HepG2 (cell line): ENCODE results near the gene PHKG1. TPM values are rescaled to one million over a fixed set of nuclear protein-coding genes. Genes with fewer than 3 reads are reported as not detected.

Experiments used
- AKNA ChIP-seq: sonication (generic); formaldehyde crosslinking; IDR thresholded peaks from 2 replicates; pipeline ENCODE4 v1.4.0; 2020; ENCODE audit warnings: missing genetic modification reagents, borderline replicate concordance
- CBX5 ChIP-seq: sonication (generic); formaldehyde crosslinking; IDR thresholded peaks from 2 replicates; pipeline ENCODE4 v1.4.0; 2020; ENCODE audit warnings: missing genetic modification reagents, borderline replicate concordance
- FOXO1 ChIP-seq: sonication (generic); formaldehyde crosslinking; IDR thresholded peaks from 2 replicates; pipeline ENCODE4 v1.4.0; 2020; ENCODE audit warnings: missing genetic modification reagents
- GFI1 ChIP-seq: sonication (generic); formaldehyde crosslinking; IDR thresholded peaks from 2 replicates; pipeline ENCODE4 v1.5.0; 2020; ENCODE audit warnings: missing genetic modification reagents, mild to moderate bottlenecking, borderline replicate concordance
- MED8 ChIP-seq: sonication (generic); formaldehyde crosslinking; IDR thresholded peaks from 2 replicates; pipeline ENCODE4 v1.8.1; 2023; ENCODE audit warnings: mild to moderate bottlenecking, missing genetic modification reagents; ENCODE audit not compliant: insufficient replicate concordance
- PAF1 ChIP-seq: IDR thresholded peaks from 2 replicates; pipeline ENCODE4 v1.6.1; 2016; ENCODE audit warnings: missing genetic modification reagents, missing compliant biosample characterization
- PAXIP1 ChIP-seq: sonication (generic); formaldehyde crosslinking; conservative IDR thresholded peaks from 2 replicates; pipeline ENCODE4 v1.4.0; 2020; ENCODE audit warnings: mild to moderate bottlenecking, missing genetic modification reagents, moderate library complexity
- POLR2AphosphoS5 ChIP-seq: IDR thresholded peaks from 2 replicates; pipeline ENCODE4 v1.6.1; 2012; ENCODE audit warnings: low read depth, low read length
- RBAK ChIP-seq: sonication (generic); formaldehyde crosslinking; IDR thresholded peaks from 2 replicates; pipeline ENCODE4 v1.5.1; 2020; ENCODE audit warnings: mild to moderate bottlenecking, missing genetic modification reagents
- SCMH1 ChIP-seq: sonication (generic); formaldehyde crosslinking; IDR thresholded peaks from 2 replicates; pipeline ENCODE4 v1.9.0; 2021; ENCODE audit warnings: missing genetic modification reagents, mild to moderate bottlenecking, borderline replicate concordance
- SP4 ChIP-seq: sonication (generic); formaldehyde crosslinking; IDR thresholded peaks from 2 replicates; pipeline ENCODE4 v1.8.1; 2023; ENCODE audit warnings: mild to moderate bottlenecking, missing genetic modification reagents
- ZKSCAN8 ChIP-seq: IDR thresholded peaks from 2 replicates; pipeline ENCODE4 v1.6.1; 2016; ENCODE audit warnings: borderline replicate concordance, missing genetic modification reagents, missing compliant biosample characterization
- ZNF350 ChIP-seq: sonication (generic); formaldehyde crosslinking; IDR thresholded peaks from 2 replicates; pipeline ENCODE4 v1.4.0; 2020; ENCODE audit warnings: mild to moderate bottlenecking, low read depth, missing genetic modification reagents, borderline replicate concordance
- ZNF382 ChIP-seq: sonication (generic); formaldehyde crosslinking; IDR thresholded peaks from 2 replicates; pipeline ENCODE4 v1.5.0; 2020; ENCODE audit warnings: missing genetic modification reagents, mild to moderate bottlenecking, borderline replicate concordance
- ZNF501 ChIP-seq: sonication (generic); formaldehyde crosslinking; IDR thresholded peaks from 2 replicates; pipeline ENCODE4 v1.5.1; 2020; ENCODE audit warnings: mild to moderate bottlenecking, moderate library complexity, missing genetic modification reagents
- ZNF816 ChIP-seq: sonication (generic); formaldehyde crosslinking; IDR thresholded peaks from 2 replicates; pipeline ENCODE4 v1.8.0; 2022; ENCODE audit warnings: missing genetic modification reagents, mild to moderate bottlenecking, borderline replicate concordance
- polyA plus RNA-seq, 8 experiments: library from polyadenylated mRNA; depleted of rRNA in 3 of 8; stranded (reverse) in 7 of 8; unstranded in 1 of 8; fragments of >200 nt; fragmentation: Illumina TruSeq in 4 of 8; extraction: Trizol in 4 of 8; gene quantifications; 2 replicates each; pipeline versions ENCODE4 v1.2.1 to v1.2.3, GENCODE V29; 2011 to 2016; ENCODE audit warnings: low read depth in 4 of 8, missing spikeins in 1 of 8, mixed read lengths in 1 of 8; ENCODE audit not compliant: insufficient read depth in 1 of 8
- total RNA-seq, 5 experiments: library from RNA; depleted of rRNA; stranded (reverse); fragments of >200 nt; fragmentation: Illumina TruSeq; extraction: Trizol; gene quantifications; 2 replicates each; pipeline ENCODE4 v1.2.3, GENCODE V29; 2016; ENCODE audit warnings: low read depth in 1 of 5
- TF ChIP-seq, protein P1 (sequence below): sonication (generic); formaldehyde crosslinking; IDR thresholded peaks from 2 replicates; pipeline ENCODE4 v1.5.0; 2020; ENCODE audit warnings: mild to moderate bottlenecking, missing genetic modification reagents

Gene PHKG1
- total and polyA plus RNA-seq, 2 of the 13 experiments (the other 11 are each of a cell fraction or from before 2014, with no cell fraction given) = 0.44 to 0.71 TPM

- TF ChIP-seq SCMH1 (CRISPR knock-in tag) (no peak), ZKSCAN8 (CRISPR knock-in tag) (no peak), SP4 (CRISPR knock-in tag) (peak; percentile 52; the same call in 1 of the 2 replicates), CBX5 (CRISPR knock-in tag) (peak; percentile 67; the same call in 1 of the 2 replicates), AKNA (CRISPR knock-in tag) (no peak), GFI1 (no peak), PAXIP1 (peak; percentile 30; the same call in 1 of the 2 replicates), POLR2AphosphoS5 (peak; percentile 76), ZNF382 (CRISPR knock-in tag) (no peak), ZNF501 (CRISPR knock-in tag) (peak; percentile 89), MED8 (CRISPR knock-in tag) (peak; percentile 63), FOXO1 (CRISPR knock-in tag) (peak; percentile 60; the same call in 1 of the 2 replicates), PAF1 (CRISPR knock-in tag) (no peak), ZNF350 (peak; percentile 88), RBAK (CRISPR knock-in tag) (no peak), ZNF816 (CRISPR knock-in tag) (peak; percentile 73; the same call in 1 of the 2 replicates)
- TF ChIP-seq, protein P1, sequence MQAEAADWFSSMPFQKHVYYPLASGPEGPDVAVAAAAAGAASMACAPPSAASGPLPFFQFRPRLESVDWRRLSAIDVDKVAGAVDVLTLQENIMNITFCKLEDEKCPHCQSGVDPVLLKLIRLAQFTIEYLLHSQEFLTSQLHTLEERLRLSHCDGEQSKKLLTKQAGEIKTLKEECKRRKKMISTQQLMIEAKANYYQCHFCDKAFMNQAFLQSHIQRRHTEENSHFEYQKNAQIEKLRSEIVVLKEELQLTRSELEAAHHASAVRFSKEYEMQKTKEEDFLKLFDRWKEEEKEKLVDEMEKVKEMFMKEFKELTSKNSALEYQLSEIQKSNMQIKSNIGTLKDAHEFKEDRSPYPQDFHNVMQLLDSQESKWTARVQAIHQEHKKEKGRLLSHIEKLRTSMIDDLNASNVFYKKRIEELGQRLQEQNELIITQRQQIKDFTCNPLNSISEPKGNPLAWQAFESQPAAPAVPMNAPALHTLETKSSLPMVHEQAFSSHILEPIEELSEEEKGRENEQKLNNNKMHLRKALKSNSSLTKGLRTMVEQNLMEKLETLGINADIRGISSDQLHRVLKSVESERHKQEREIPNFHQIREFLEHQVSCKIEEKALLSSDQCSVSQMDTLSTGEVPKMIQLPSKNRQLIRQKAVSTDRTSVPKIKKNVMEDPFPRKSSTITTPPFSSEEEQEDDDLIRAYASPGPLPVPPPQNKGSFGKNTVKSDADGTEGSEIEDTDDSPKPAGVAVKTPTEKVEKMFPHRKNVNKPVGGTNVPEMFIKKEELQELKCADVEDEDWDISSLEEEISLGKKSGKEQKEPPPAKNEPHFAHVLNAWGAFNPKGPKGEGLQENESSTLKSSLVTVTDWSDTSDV (CRISPR knock-in tag) = peak; percentile 86; the same call in 1 of the 2 replicates
These were observed 13.6 kb upstream of the PHKG1 start, which contains the start of gene CHCHD2 (continued) for GRCh38 chr7:56106108-56107073.
